ENCODE data around the gene DET1. TPM values are rescaled to one million over a fixed set of nuclear protein-coding genes. Genes with fewer than 3 reads are reported as not detected.
"Not testable (repeated sequence)": the region's sequence is repeated elsewhere in the genome, so short reads cannot be mapped to it uniquely, and the experiment has no call there.

Gene DET1
- total and polyA plus RNA-seq, 9 donors, result 10.0 to 22.8 (median 14.2) TPM

GRCh38 chr15:88563638-88564037 is 17.2 kb upstream of the DET1 start:
- Histone ChIP-seq H3K4me3 (no peak overlapping the region), H3K4me1 (ENCODE audit: insufficient read depth) (no peaks in the 10 kb centered on the region), H3K27me3 (no peaks in the 10 kb centered on the region), H3K27ac (no peak overlapping the region), H3K9me3 (no peaks in the 10 kb centered on the region), H3K36me3 (no peaks in the 10 kb centered on the region)
- no peak for DNase-seq
- intact Hi-C loops (cut with DNase I), result no loop called here
- WGBS, 3 donors, result 75 to 79% (median 79%) methylated on average over 5 of the region's 5 CpGs
- TF ChIP-seq POLR2A (IDR thresholded peaks at IDR 0.05) (no peak), EP300 (IDR thresholded peaks at IDR 0.05) (no peak)
- TF ChIP-seq, protein P1, sequence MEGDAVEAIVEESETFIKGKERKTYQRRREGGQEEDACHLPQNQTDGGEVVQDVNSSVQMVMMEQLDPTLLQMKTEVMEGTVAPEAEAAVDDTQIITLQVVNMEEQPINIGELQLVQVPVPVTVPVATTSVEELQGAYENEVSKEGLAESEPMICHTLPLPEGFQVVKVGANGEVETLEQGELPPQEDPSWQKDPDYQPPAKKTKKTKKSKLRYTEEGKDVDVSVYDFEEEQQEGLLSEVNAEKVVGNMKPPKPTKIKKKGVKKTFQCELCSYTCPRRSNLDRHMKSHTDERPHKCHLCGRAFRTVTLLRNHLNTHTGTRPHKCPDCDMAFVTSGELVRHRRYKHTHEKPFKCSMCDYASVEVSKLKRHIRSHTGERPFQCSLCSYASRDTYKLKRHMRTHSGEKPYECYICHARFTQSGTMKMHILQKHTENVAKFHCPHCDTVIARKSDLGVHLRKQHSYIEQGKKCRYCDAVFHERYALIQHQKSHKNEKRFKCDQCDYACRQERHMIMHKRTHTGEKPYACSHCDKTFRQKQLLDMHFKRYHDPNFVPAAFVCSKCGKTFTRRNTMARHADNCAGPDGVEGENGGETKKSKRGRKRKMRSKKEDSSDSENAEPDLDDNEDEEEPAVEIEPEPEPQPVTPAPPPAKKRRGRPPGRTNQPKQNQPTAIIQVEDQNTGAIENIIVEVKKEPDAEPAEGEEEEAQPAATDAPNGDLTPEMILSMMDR (IDR thresholded peaks at IDR 0.05), result no peak

DNA sequence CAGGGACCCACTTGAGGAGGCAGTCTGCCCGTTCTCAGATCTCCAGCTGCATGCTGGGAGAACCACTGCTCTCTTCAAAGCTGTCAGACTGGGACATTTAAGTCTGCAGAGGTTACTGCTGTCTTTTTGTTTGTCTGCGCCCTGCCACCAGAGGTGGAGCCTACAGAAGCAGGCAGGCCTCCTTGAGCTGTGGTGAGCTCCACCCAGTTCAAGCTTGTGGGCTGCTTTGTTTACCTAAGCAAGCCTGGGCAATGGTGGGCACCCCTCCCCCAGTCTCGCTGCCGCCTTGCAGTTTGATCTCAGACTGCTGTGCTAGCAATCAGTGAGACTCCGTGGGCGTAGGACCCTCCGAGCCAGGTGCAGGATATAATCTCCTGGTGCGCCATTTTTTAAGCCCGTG is 13.1 kb upstream of the DET1 start:
- WGBS, 3 donors, result 86 to 93% (median 88%) methylated on average over 8 to 9 of the region's 9 CpGs
- intact Hi-C loops (cut with DNase I), result not testable (repeated sequence)

DNA sequence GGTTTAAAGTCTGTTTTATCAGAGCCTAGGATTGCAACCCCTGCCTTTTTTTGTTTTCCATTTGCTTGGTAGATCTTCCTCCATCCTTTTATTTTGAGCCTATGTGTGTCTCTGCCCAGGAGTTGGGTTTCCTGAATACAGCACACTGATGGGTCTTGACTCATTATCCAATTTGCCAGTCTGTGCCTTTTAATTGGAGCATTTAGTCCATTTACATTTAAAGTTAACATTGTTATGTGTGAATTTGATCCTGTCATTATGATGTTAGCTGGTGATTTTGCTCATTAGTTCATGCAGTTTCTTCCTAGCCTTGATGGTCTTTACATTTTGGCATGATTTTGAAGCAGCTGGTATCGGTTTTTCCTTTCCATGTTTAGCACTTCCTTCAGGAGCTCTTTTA is 11.5 kb upstream of the DET1 start:
- H3K4me1 ChIP-seq (ENCODE audit: insufficient read depth); H3K36me3 ChIP-seq; H3K9me3 ChIP-seq; H3K27ac ChIP-seq; H3K4me3 ChIP-seq; H3K27me3 ChIP-seq; intact Hi-C loops (cut with DNase I); DNase-seq: not testable (repeated sequence)
- WGBS, 3 donors, result 73 to 93% (median 79%) methylated on average over 1 of the region's 1 CpG

More for the DNA sequence above, 13.1 kb upstream of the DET1 start:
- H3K27ac ChIP-seq; H3K4me1 ChIP-seq (ENCODE audit: insufficient read depth); H3K4me3 ChIP-seq; H3K36me3 ChIP-seq; H3K27me3 ChIP-seq; DNase-seq; H3K9me3 ChIP-seq: not testable (repeated sequence)

GRCh38 chr15:88548009-88548408 is 1.5 kb upstream of the DET1 start:
- DNase-seq; intact Hi-C loops (cut with DNase I); H3K4me3 ChIP-seq; H3K9me3 ChIP-seq; H3K4me1 ChIP-seq (ENCODE audit: insufficient read depth); H3K27ac ChIP-seq; H3K36me3 ChIP-seq; H3K27me3 ChIP-seq: not testable (repeated sequence)
- 74 to 85% (median 84%) methylated on average over 1 of the region's 1 CpG for WGBS, 3 donors

DNA sequence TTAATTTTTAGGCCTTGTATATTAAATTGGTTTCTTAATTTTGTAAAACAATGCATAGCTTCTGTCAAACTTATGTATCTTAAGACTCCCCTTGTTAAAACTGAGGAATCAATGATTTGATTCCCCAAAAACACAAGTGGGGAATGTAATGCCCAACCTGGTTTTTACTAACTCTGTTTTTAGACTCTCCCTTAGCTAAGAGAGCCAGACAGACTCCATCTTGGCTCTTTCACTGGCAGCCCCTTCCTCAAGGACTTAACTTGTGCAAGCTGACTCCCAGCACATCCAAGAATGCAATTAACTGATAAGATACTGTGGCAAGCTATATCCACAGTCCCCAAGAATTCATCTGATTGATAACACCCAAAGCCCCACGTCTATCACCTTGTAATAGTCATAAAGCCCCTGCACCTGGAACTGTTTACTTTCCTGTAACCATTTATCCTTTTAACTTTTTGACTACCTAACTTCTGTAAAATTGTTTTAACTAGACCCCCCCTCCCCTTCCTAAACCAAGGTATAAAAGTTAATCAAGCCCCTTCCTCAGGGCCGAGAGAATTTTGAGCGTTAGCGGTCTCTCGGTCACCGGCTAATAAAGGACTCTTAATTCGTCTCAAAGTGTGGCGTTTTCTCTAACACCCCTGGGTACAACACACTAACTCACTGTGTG is 768 bp downstream of the DET1 start:
- H3K36me3 ChIP-seq; H3K9me3 ChIP-seq; H3K27me3 ChIP-seq; intact Hi-C loops (cut with DNase I); DNase-seq: not testable (repeated sequence)
- 1 to 3% (median 2%) methylated on average over 7 of the region's 8 CpGs for whole genome bisulfite sequencing, 3 donors
- H3K27ac ChIP-seq, result peak overlapping the region; percentile 35 to 78
- peaks cover 14% of the 10 kb centered on the region for H3K4me1 ChIP-seq (ENCODE audit: insufficient read depth)
- peak overlapping the region; percentile 91 for H3K4me3 ChIP-seq

- peak overlapping the region in 1 of 2 donors; percentile 38 for H3K27ac ChIP-seq
- H3K4me1 ChIP-seq (ENCODE audit: insufficient read depth), result peaks cover 14% of the 10 kb centered on the region
- H3K9me3 ChIP-seq, result no peaks in the 10 kb centered on the region
- H3K27me3 ChIP-seq, result no peaks in the 10 kb centered on the region
- 79 to 84% (median 84%) methylated on average over 13 of the region's 13 CpGs for WGBS, 3 donors
- no peak overlapping the region for H3K4me3 ChIP-seq
- TF ChIP-seq, protein P1 (IDR thresholded peaks at IDR 0.05), result no peak
- no peak for TF ChIP-seq POLR2A (IDR thresholded peaks at IDR 0.05)
- intact Hi-C loops (cut with DNase I), result no loop called here
- no peaks in the 10 kb centered on the region for H3K36me3 ChIP-seq
- no peak for DNase-seq
Measured at GRCh38 chr15:88543065-88543776, 3.3 kb downstream of the DET1 start.

All from ovary (tissue), 9 donors.